Loucy (cell line): ENCODE data around the gene CLIP3.

Experiments
- H2AFZ ChIP-seq: fragments of 200-600 bp; sonication (generic); 2 replicates; pipeline ENCODE4 v1.6.0; 2016; ENCODE audit warnings: antibody characterized with exemption, mild to moderate bottlenecking, low read length, moderate library complexity
- H3F3A ChIP-seq: fragments of 200-600 bp; 2 replicates; pipeline ENCODE4 v1.6.0; 2016; ENCODE audit warnings: antibody characterized with exemption, low read depth, mild to moderate bottlenecking
- H3K27me3 ChIP-seq: fragments of 200-600 bp; sonication (generic); 2 replicates; pipeline ENCODE4 v1.6.1; 2014; ENCODE audit warnings: low read length, mild to moderate bottlenecking; ENCODE audit not compliant: insufficient read depth, poor library complexity, severe bottlenecking
- H3K36me3 ChIP-seq: fragments of 200-600 bp; sonication (generic); 2 replicates; pipeline ENCODE4 v1.6.1; 2016; ENCODE audit warnings: low read length; ENCODE audit not compliant: insufficient read depth
- H3K4me1 ChIP-seq: fragments of 200-600 bp; sonication (generic); 2 replicates; pipeline ENCODE4 v1.5.1; 2014; ENCODE audit warnings: low read length, mild to moderate bottlenecking; ENCODE audit not compliant: insufficient read depth, poor library complexity, severe bottlenecking
- H3K4me2 ChIP-seq: fragments of 200-600 bp; sonication (generic); 2 replicates; pipeline ENCODE4 v1.6.0; 2014; ENCODE audit warnings: antibody characterized with exemption, low read length, low read depth, mild to moderate bottlenecking; ENCODE audit not compliant: poor library complexity, severe bottlenecking
- H3K4me3 ChIP-seq: fragments of 200-600 bp; sonication (generic); 2 replicates; pipeline ENCODE4 v1.5.1; 2014; ENCODE audit warnings: low read length, mild to moderate bottlenecking, mixed read lengths; ENCODE audit not compliant: poor library complexity, severe bottlenecking
- H3K79me2 ChIP-seq: fragments of 200-600 bp; sonication (generic); 2 replicates; pipeline ENCODE4 v1.6.1; 2014; ENCODE audit warnings: low read length; ENCODE audit not compliant: insufficient read depth
- H3K9ac ChIP-seq: fragments of 200-600 bp; sonication (generic); 2 replicates; pipeline ENCODE4 v1.6.0; 2014; ENCODE audit warnings: mild to moderate bottlenecking, low read depth, low read length, moderate library complexity; ENCODE audit not compliant: poor library complexity, severe bottlenecking
- H3K9me2 ChIP-seq: fragments of 200-600 bp; sonication (generic); replicated peaks from 2 replicates; pipeline ENCODE4 v1.6.1; 2016; ENCODE audit warnings: low read depth, low read length, mixed read lengths
- H3K9me3 ChIP-seq: fragments of 200-600 bp; sonication (generic); 2 replicates; pipeline ENCODE4 v1.6.1; 2014; ENCODE audit warnings: mild to moderate bottlenecking, antibody characterized with exemption, low read length, low read depth; ENCODE audit not compliant: insufficient read depth
- H4K20me1 ChIP-seq: fragments of 200-600 bp; sonication (generic); 2 replicates; pipeline ENCODE4 v1.6.0; 2014; ENCODE audit warnings: antibody characterized with exemption, low read length, mild to moderate bottlenecking; ENCODE audit not compliant: insufficient read depth, poor library complexity, severe bottlenecking
- CTCF ChIP-seq: fragments of 200-600 bp; sonication (generic); conservative IDR thresholded peaks from 2 replicates; pipeline ENCODE4 v1.5.1; 2014; ENCODE audit warnings: mild to moderate bottlenecking, antibody characterized with exemption, low read length
- EZH2phosphoT487 ChIP-seq: fragments of 200-600 bp; IDR thresholded peaks from 2 replicates; pipeline ENCODE4 v1.6.1; 2018; ENCODE audit warnings: antibody characterized with exemption, mild to moderate bottlenecking, moderate library complexity, borderline replicate concordance

Gene CLIP3

GRCh38 chr19:36006955-36007354 lies 25.7 kb downstream of the CLIP3 start:
- Histone ChIP-seq H3K9me2 (no peaks in the 10 kb centered on the region), H3K4me3 (no peak overlapping the region), H3K36me3 (no peaks in the 10 kb centered on the region), H4K20me1 (no peaks in the 10 kb centered on the region), H3K4me1 (no peaks in the 10 kb centered on the region), H3K9ac (no peak overlapping the region), H3K79me2 (no peaks in the 10 kb centered on the region), H3K4me2 (no peak overlapping the region), H2AFZ (no peak overlapping the region), H3K9me3 (no peaks in the 10 kb centered on the region), H3F3A (no peaks in the 10 kb centered on the region), H3K27me3 (no peaks in the 10 kb centered on the region)
- TF ChIP-seq EZH2phosphoT487 (no peak), CTCF (no peak)

- H3K9ac ChIP-seq, result no peak overlapping the region
- no peak overlapping the region for H2AFZ ChIP-seq
- H3K9me2 ChIP-seq, result no peaks in the 10 kb centered on the region
- peaks cover 4% of the 10 kb centered on the region; the same call in 1 of the 2 replicates for H3K36me3 ChIP-seq
- no peak for TF ChIP-seq EZH2phosphoT487
- no peak for TF ChIP-seq CTCF
- no peaks in the 10 kb centered on the region for H3K9me3 ChIP-seq
- no peak overlapping the region for H3K4me2 ChIP-seq
- no peaks in the 10 kb centered on the region for H3F3A ChIP-seq
- H3K4me1 ChIP-seq, result peaks cover 3% of the 10 kb centered on the region
- no peak overlapping the region for H3K4me3 ChIP-seq
- no peaks in the 10 kb centered on the region for H3K27me3 ChIP-seq
- H3K79me2 ChIP-seq, result peaks cover 8% of the 10 kb centered on the region; the same call in 1 of the 2 replicates
- peaks cover 9% of the 10 kb centered on the region for H4K20me1 ChIP-seq
Measured at GRCh38 chr19:36003284-36003683, 29.4 kb downstream of the CLIP3 start.

- no peaks in the 10 kb centered on the region for H3F3A ChIP-seq
- peaks cover 12% of the 10 kb centered on the region for H3K4me1 ChIP-seq
- H3K27me3 ChIP-seq, result no peaks in the 10 kb centered on the region
- no peak overlapping the region for H3K4me2 ChIP-seq
- H4K20me1 ChIP-seq, result peaks cover 10% of the 10 kb centered on the region
- no peak overlapping the region for H3K9ac ChIP-seq
- no peaks in the 10 kb centered on the region for H3K9me3 ChIP-seq
- H3K9me2 ChIP-seq, result no peaks in the 10 kb centered on the region
- peaks cover 4% of the 10 kb centered on the region; the same call in 1 of the 2 replicates for H3K36me3 ChIP-seq
- TF ChIP-seq EZH2phosphoT487 (no peak), CTCF (no peak)
- no peak overlapping the region for H2AFZ ChIP-seq
- no peak overlapping the region for H3K4me3 ChIP-seq
- peaks cover 20% of the 10 kb centered on the region; the same call in 1 of the 2 replicates for H3K79me2 ChIP-seq
Measured at GRCh38 chr19:36001605-36002004, 31.1 kb downstream of the CLIP3 start.
